Effector memory CD8-positive, alpha-beta T cell (primary cell): ENCODE measurements around the gene CHDH.
A peak's percentile ranks its signal among the peaks of the same experiment; 100 is the strongest.

Experiments
- ATAC-seq: fragments of 150-1000 bp; cut with Tn5 transposase; replicated peaks from 2 replicates; pipeline ENCODE4 v1.10.0; 2021; ENCODE audit warnings: mild to moderate bottlenecking, moderate library complexity
- DNase-seq, 3 experiments: peaks; one replicate each; pipeline ENCODE4 v3.0.0; 2021
- H3K27ac Mint-ChIP-seq, 2 donors: one replicate each; pipeline ENCODE4 v1.8.0; 2022; ENCODE audit warnings: mild to moderate bottlenecking in 2 of 2, mixed read lengths in 2 of 2, moderate library complexity in 2 of 2
- H3K27me3 Mint-ChIP-seq, 2 donors: one replicate each; pipeline ENCODE4 v1.8.0; 2022; ENCODE audit warnings: mixed read lengths in 2 of 2
- H3K36me3 Mint-ChIP-seq: one replicate; pipeline ENCODE4 v1.8.0; 2022; ENCODE audit warnings: mild to moderate bottlenecking, moderate library complexity, mixed read lengths; ENCODE audit not compliant: insufficient read depth
- H3K4me1 Mint-ChIP-seq, 2 donors: one replicate each; pipeline ENCODE4 v1.8.0; 2022; ENCODE audit warnings: low read depth in 2 of 2, mixed read lengths in 2 of 2
- H3K4me3 Mint-ChIP-seq, 2 donors: one replicate each; pipeline ENCODE4 v1.8.0; 2022; ENCODE audit warnings: mild to moderate bottlenecking in 2 of 2, mixed read lengths in 2 of 2, moderate library complexity in 2 of 2
- H3K9me3 Mint-ChIP-seq, 2 donors: one replicate each; pipeline ENCODE4 v1.8.0; 2022; ENCODE audit warnings: mixed read lengths in 2 of 2

CHDH gene

DNA sequence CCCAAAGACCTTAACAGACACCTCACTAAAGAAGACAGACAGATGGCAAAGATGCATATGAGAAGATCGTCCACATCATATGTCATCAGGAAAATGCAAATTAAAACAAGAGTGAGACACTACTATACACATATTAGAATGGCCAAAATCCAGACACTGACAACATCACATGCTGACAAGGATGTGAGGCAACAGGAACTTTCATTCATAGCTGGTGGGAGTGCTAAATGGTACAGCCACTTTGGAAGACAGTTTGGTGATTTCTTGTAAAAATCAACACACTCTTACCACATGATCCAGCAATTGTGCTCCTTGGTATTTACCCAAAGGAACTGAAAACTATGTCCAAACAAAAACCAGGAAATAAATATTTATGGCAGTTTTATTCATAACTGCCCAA is 17.6 kb downstream of the CHDH start:
- H3K9me3 Mint-ChIP-seq, result no peaks in the 10 kb centered on the region
- no peak for ATAC-seq
- H3K27me3 Mint-ChIP-seq, result peaks cover 0 to 6% of the 10 kb centered on the region in 2 donors
- no peak for DNase-seq
- no peaks in the 10 kb centered on the region for H3K4me1 Mint-ChIP-seq
- no peak overlapping the region for H3K4me3 Mint-ChIP-seq
- no peaks in the 10 kb centered on the region for H3K36me3 Mint-ChIP-seq
- no peak overlapping the region for H3K27ac Mint-ChIP-seq

DNA sequence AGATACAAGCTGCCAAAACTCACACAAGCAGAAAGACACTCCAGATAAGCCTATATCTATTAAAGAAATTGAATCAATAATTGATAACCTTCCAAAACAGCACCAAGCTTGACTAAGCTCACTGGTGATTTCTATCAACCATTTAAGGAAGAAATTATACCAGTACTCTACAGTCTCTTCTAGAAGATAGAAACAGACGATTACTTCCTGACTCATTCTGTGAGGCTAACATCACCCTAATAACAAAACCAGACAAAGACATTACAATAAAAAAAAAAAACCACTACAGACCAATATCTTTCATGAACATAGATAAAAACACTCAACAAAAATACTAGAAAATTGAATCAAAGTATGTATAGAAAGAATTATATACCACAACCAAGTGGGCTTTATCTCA is 20.2 kb downstream of the CHDH start:
- no peaks in the 10 kb centered on the region for H3K36me3 Mint-ChIP-seq
- H3K4me3 Mint-ChIP-seq, result no peak overlapping the region
- H3K27ac Mint-ChIP-seq, result no peak overlapping the region
- H3K4me1 Mint-ChIP-seq, result no peaks in the 10 kb centered on the region
- no peak for ATAC-seq
- H3K9me3 Mint-ChIP-seq, result no peaks in the 10 kb centered on the region
- no peak for DNase-seq
- peaks cover 0 to 6% of the 10 kb centered on the region in 2 donors for H3K27me3 Mint-ChIP-seq

DNA sequence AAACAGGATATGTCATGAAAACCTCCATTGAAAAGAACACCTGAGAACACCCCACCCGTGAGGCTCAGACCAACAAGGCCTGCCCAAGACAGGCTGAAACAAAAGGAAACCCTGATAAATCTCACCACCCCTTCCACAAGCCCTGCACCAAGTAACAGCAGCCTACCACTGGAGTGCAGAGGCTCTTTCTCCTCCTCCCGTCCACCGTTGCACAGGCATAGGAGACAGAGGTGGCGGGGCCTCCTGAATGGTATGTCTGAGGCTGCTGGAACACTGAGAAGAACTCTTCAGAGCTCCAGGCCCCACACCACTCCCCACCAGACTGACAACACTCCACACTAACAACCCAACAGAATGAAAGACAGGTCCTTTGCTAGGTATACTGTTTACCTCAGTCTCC is 21.4 kb downstream of the CHDH start:
- Mint-ChIP-seq H3K9me3 (no peaks in the 10 kb centered on the region), H3K27ac (no peak overlapping the region), H3K4me1 (no peaks in the 10 kb centered on the region), H3K36me3 (no peaks in the 10 kb centered on the region), H3K27me3 (peaks cover 0 to 9% of the 10 kb centered on the region in 2 donors), H3K4me3 (no peak overlapping the region)
- no peak for DNase-seq
- no peak for ATAC-seq

DNA sequence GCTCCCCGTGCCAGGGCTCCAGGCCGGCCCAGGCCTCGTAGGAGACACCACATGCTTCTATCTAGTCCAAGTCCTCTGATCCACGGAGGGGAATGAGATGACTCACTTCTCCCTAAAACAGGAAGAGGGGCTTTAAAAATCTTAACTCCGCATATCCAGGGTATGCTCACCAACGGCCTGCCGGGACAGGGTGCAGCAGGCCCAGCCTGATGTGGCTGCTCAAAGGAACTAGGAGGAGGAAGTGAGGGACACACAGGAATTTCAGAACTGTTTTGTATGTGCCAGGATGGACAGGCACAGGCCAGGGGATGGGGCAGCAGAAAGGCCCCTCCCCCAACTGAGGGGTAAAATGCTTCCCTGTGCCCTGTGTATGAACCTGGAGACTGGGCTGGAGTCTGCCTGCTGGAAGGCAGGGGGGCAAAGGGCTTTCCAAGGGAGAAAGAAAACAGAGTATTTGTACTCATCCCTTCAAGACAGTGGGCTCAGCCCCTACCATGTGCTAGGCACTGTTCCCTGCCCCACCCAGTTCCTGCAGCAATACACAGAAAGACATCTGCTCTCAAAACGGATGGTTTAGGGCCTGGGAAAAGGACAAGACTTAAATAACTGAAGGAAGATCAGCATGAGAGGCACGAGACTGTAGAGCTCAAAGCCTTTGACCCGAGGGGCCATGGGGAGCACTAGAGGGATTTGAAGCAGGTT is 22.1 kb downstream of the CHDH start:
- no peaks in the 10 kb centered on the region for H3K4me1 Mint-ChIP-seq
- ATAC-seq, result no peak

DNA sequence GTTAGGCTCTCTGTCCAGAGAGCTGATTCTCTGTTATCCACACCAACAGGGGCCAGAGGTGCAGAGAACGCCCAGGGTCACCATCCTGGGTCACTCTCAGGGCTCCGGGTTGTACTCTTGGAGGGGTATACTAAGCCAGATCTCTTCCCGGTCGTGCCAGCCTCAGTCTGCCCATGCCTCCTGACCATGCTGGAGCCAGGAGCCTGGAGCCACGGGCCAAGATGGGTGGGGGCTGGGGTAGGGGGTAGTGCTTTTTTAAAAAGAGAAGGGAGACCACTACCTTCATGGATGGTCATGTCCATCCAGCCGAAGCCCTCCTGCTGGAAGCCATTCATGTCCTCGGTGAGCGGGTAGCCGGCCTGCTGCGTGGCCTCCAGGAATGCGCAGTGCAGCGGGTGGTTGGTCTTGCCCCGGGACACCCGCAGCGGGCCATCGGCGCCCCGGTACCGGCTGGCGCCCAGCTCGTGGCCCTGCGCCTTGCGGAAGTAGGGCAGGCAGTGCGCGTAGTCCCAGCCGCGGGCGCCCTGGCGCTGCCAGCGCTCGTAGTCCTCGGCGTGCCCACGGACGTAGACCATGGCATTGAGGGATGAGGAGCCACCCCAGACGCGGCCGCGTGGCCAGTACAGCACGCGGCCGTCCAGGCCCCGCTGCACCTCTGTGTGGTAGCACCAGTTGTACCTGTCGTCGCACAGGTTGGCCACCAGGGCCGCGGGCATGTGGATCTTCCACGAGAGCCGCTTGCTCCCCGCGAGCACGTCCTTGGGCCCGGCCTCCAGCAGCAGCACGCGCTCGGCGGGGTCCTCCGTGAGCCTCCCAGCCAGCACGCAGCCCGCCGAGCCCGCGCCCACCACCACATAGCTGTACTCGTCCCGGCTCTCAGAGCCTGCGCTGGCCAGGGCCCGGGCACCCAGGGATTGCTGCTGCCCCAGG is 22.9 kb downstream of the CHDH start:
- no peak overlapping the region for H3K27ac Mint-ChIP-seq
- no peak for ATAC-seq
- no peak overlapping the region for H3K4me3 Mint-ChIP-seq
- peaks cover 0 to 18% of the 10 kb centered on the region in 2 donors for H3K27me3 Mint-ChIP-seq
- no peaks in the 10 kb centered on the region for H3K4me1 Mint-ChIP-seq
- no peaks in the 10 kb centered on the region for H3K36me3 Mint-ChIP-seq
- no peaks in the 10 kb centered on the region for H3K9me3 Mint-ChIP-seq
- DNase-seq, result no peak

More for the DNA sequence above, 22.1 kb downstream of the CHDH start:
- H3K27ac Mint-ChIP-seq, result no peak overlapping the region
- H3K9me3 Mint-ChIP-seq, result no peaks in the 10 kb centered on the region
- no peaks in the 10 kb centered on the region for H3K36me3 Mint-ChIP-seq
- no peak for DNase-seq
- peaks cover 0 to 12% of the 10 kb centered on the region in 2 donors for H3K27me3 Mint-ChIP-seq
- H3K4me3 Mint-ChIP-seq, result no peak overlapping the region

DNA sequence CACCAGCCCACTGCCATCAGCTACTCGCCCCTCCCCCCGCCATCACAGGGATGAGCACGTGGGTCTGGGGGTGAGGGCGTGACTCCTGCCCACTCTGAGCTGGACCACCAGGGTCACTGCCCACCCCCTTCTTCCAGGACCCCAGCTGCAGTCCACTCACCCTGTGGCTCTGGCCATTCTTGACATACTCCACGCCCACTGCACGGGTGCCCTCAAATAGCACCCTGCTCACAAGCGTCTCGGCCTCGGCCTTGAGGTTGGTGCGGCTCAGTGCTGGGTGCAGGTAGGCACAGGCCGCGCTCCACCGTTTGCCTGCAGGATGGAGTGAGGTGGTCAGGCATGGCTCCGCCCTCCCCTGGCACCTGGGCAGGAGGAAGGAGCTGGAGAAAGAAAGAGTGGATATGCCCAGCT is 23.9 kb downstream of the CHDH start:
- Mint-ChIP-seq H3K27me3 (peaks cover 0 to 27% of the 10 kb centered on the region in 2 donors), H3K9me3 (no peaks in the 10 kb centered on the region), H3K36me3 (no peaks in the 10 kb centered on the region), H3K4me3 (no peak overlapping the region), H3K27ac (no peak overlapping the region), H3K4me1 (peaks cover 0 to 5% of the 10 kb centered on the region in 2 donors)
- DNase-seq (no peak), ATAC-seq (no peak)

DNA sequence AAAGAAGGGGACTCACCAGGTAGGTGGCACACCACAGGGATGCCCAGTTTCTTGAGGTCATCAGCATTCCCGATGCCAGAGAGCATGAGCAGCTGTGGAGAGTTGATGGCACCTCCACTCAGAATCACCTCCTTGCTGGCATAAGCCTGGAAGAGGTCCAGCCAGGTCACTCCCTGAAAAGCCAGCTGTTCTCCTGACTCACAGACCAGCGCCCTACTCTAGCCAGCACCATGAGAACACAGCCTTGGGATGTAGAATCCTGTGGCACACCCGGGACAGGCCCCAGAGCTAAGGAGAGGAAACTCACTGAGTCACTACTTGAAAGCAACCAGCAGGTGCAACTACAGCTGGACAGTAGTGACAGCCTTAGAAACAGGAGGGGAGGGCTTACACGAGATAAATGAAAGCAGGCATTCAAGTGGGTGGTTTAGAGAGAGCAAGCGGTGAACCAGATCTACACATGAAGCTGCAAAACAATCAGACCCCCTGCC is 24.5 kb downstream of the CHDH start:
- no peak overlapping the region for H3K27ac Mint-ChIP-seq
- no peak overlapping the region for H3K4me3 Mint-ChIP-seq
- peaks cover 2% of the 10 kb centered on the region for H3K36me3 Mint-ChIP-seq
- no peaks in the 10 kb centered on the region for H3K9me3 Mint-ChIP-seq
- DNase-seq (no peak), ATAC-seq (no peak)
- peaks cover 0 to 30% of the 10 kb centered on the region in 2 donors for H3K27me3 Mint-ChIP-seq
- peaks cover 0 to 5% of the 10 kb centered on the region in 2 donors for H3K4me1 Mint-ChIP-seq

DNA sequence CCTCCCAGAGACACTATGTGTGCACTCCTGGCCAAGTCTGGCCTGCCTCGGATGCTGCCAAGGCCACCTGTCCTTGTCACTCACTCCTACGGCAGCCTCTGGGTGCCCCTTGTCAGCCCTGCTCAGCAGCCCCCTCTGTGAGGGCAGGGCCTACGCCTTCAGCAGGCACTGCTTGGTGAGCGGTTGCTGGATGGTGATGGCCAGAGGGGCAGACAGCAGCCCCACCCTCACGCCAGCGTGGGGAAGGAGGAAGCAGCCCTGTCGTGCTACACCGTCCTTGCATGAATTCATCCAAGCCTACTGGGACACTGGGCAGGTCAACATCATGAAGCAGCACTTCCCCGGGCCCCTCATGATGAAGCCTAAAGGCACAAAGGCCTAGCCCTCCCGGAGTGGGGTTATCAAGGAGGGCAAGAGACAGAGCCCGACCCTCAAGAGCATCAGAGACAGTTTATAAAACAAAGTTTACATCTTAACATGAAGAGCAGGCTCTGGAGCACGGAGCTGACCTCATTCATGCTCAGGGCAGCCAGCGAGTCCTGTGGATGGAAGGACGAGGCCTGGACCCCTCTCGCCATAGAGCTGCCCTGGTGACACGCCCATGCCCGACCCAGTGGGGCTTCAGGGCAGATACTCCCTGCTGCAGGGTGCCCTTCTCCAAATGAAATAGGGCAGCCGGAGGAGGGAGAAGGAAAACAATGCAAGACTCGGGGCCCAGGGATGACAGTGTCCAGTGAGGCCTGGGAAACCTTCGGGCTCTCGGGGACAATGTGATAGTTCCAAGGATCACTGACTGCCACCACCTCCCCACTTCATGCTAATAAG is 25.3 kb downstream of the CHDH start:
- no peaks in the 10 kb centered on the region for H3K9me3 Mint-ChIP-seq
- H3K4me1 Mint-ChIP-seq, result peaks cover 0 to 5% of the 10 kb centered on the region in 2 donors
- H3K27ac Mint-ChIP-seq, result no peak overlapping the region
- peaks cover 0 to 30% of the 10 kb centered on the region in 2 donors for H3K27me3 Mint-ChIP-seq
- H3K36me3 Mint-ChIP-seq, result peaks cover 3% of the 10 kb centered on the region
- DNase-seq (no peak), ATAC-seq (no peak)
- no peak overlapping the region for H3K4me3 Mint-ChIP-seq

DNA sequence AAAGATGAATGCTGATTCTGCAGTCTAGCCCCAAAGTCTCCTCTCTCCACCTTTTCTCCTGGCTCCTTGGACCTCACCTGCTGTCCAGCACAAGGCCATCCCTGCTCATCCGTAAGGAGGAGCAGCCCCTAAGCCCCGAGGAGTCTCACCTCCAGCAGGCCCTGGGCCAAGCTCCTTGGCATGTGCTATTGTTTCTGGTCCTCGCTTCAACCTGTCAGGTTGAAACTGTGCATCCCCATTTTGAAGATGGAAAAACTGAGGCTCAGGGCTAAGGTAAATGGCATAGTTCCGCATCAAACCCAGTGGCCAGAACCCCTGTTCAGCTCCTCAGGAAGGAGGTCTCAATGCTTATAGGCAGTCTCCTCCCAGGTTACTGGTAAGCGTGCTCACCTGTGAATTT is 26.1 kb downstream of the CHDH start:
- ATAC-seq (no peak), DNase-seq (no peak)
- H3K4me3 Mint-ChIP-seq, result no peak overlapping the region
- H3K4me1 Mint-ChIP-seq, result peaks cover 0 to 5% of the 10 kb centered on the region in 2 donors
- no peaks in the 10 kb centered on the region for H3K9me3 Mint-ChIP-seq
- H3K27me3 Mint-ChIP-seq, result peaks cover 0 to 30% of the 10 kb centered on the region in 2 donors
- peaks cover 3% of the 10 kb centered on the region for H3K36me3 Mint-ChIP-seq
- no peak overlapping the region for H3K27ac Mint-ChIP-seq

DNA sequence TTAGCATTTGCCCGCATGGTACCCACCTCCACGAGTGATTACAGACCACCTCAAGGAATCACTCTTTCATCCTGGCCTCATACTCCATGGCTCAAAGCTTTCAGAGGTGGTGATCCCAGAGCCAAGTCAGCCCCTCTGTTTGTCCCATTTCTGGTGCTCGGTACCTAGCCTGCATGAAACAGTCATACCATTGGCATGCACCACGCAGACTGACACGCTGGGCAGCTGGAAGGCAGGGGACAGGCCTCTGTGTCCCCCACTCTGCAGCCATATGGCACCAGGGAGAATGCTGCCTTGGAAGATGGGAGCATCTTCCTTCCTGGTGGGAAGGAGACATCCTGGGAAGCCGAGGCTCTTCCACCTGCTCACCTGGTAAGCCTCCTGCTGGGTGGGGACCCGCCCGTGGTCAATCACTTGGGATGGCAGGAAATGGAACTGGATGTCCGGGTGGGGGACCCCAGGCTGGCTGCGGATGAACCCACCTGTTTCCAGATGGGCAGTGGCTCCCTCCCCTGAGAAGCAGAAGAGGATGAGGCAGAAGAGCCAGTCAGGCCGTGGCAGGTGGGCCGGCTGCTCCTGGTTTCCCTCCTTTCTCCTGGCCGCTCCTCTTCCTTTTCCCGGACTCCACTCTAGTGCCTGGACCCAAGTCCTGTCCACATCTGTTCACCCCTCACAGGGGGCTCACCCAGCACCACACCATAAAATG is 26.9 kb downstream of the CHDH start:
- no peak overlapping the region for H3K27ac Mint-ChIP-seq
- peaks cover 0 to 29% of the 10 kb centered on the region in 2 donors for H3K27me3 Mint-ChIP-seq
- no peak overlapping the region for H3K4me3 Mint-ChIP-seq
- peaks cover 3% of the 10 kb centered on the region for H3K36me3 Mint-ChIP-seq
- peaks cover 0 to 5% of the 10 kb centered on the region in 2 donors for H3K4me1 Mint-ChIP-seq
- DNase-seq (no peak), ATAC-seq (no peak)
- no peaks in the 10 kb centered on the region for H3K9me3 Mint-ChIP-seq

DNA sequence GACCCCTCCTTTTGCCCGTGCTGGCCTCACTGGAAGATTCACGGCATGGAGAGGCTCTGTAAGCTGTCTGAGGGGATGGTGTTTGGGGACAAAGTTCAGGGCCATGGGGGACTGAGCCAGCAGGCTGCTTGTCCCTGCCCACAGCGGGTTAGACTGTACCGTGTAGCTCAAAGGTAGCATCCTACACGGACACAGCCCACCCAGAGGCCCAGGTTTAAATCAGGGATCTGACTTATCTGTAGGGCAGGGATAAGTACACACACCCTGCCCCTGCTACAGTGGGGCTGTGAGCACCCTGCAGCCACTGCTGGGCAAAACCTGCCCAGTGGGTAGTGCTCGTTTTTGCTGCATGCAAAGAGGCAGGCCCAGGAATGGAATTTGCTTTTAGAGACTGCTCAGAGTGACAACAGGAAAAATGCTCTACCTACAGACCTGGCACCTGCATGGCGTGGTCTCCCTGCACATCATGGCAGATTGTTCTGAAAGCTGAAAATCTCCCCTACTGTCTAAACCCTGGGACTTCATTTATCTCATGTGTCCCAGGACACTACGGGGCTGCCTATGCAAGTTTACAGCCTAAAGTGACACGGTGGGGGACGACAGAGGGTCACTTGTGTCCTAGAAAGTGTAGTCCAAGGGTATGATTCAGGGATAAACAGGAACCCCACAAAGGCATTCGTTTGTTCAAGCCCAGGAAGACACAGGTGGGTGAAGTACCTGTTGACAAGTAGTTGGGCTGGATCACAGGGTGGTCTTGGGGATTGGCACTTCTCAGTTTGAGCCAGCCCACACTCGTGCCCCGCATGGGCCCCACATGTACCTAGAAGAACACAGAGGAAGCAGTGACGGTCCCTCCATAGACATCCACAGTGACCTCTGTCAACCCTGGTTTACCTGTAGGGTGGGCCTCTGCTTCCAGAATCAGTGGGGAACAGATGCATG is 27.7 kb downstream of the CHDH start:
- Mint-ChIP-seq H3K36me3 (peaks cover 3% of the 10 kb centered on the region), H3K4me1 (peaks cover 0 to 5% of the 10 kb centered on the region in 2 donors), H3K27me3 (peaks cover 0 to 24% of the 10 kb centered on the region in 2 donors), H3K27ac (peak overlapping the region in 1 of 2 donors; percentile 12), H3K9me3 (no peaks in the 10 kb centered on the region), H3K4me3 (peak overlapping the region in 1 of 2 donors; percentile 54)
- ATAC-seq, result no peak
- DNase-seq, result no peak

DNA sequence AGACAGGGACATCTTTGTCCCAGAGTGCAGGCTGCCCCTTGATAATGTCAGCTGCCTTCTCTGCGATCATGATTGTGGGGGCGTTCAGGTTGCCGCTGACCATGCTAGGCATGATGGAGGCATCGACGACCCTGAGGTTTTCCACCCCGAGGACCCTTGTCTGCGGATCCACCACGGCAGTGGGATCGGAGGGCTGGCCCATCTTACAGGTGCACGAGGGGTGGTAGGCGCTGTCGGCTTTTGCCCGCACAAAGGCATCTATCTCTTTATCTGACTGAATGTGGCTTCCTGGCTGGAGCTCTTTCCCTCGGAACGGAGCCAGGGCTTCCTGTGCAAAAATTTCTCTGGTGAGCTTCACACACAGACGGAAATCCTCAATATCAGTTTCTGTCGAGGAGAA is 28.4 kb downstream of the CHDH start:
- peaks cover 0 to 5% of the 10 kb centered on the region in 2 donors for H3K4me1 Mint-ChIP-seq
- H3K27me3 Mint-ChIP-seq, result peaks cover 0 to 24% of the 10 kb centered on the region in 2 donors
- no peaks in the 10 kb centered on the region for H3K9me3 Mint-ChIP-seq
- H3K4me3 Mint-ChIP-seq, result peak overlapping the region in 1 of 2 donors; percentile 54
- peak overlapping the region in 1 of 2 donors; percentile 12 for H3K27ac Mint-ChIP-seq
- no peak for ATAC-seq
- H3K36me3 Mint-ChIP-seq, result peaks cover 3% of the 10 kb centered on the region
- no peak for DNase-seq
